ENCODE measurements around the gene HADHB. TPM values are rescaled to one million over a fixed set of nuclear protein-coding genes. Genes with fewer than 3 reads are reported as not detected.
"Not testable (repeated sequence)": the region's sequence is repeated elsewhere in the genome, so short reads cannot be mapped to it uniquely, and the experiment has no call there.

HADHB gene
- polyA plus RNA-seq, 1 of the 3 experiments (the other 2 are of a cell fraction) = 108 TPM

GRCh38 chr2:26302846-26303245 lies 58.1 kb downstream of the HADHB start:
- CTCF ChIA-PET = interaction anchor here (1.1 to 1.2 kb wide), 2 partner anchors 9 to 43 kb away, joined by 3 to 4 read pairs; no protein-coding TSS in a partner anchor
- WGBS (ENCODE audit: low lambda C conversion rate) = 68% methylated on average over 6 of the region's 6 CpGs
- TF ChIP-seq SMC3 (IDR thresholded peaks at IDR 0.05; ENCODE audit: low read depth, low read length) (no peak), GATA2 (CRISPR knock-in tag; IDR thresholded peaks at IDR 0.05) (no peak), NFIC (IDR thresholded peaks at IDR 0.05; ENCODE audit: borderline replicate concordance) (no peak)
- no peaks in the 10 kb centered on the region for H3K9me2 ChIP-seq
- H3K9me3 ChIP-seq = no peaks in the 10 kb centered on the region
- H3K4me1 ChIP-seq (ENCODE audit: control insufficient read depth in 1 of 2, insufficient read depth in 2 of 2, low read depth in 1 of 2, low read length in 1 of 2) = peaks cover 0 to 2% of the 10 kb centered on the region in 2 experiments; a peak in 1 of 4 replicates
- H3K4me2 ChIP-seq = no peak overlapping the region
- H3K27ac ChIP-seq (ENCODE audit: low read depth in 2 of 2, low read length in 1 of 2) = no peak overlapping the region
- no peaks in the 10 kb centered on the region for H3K36me3 ChIP-seq (replicated peaks in 1 of 2; ENCODE audit: control insufficient read depth in 1 of 2, insufficient read depth in 2 of 2, low read length in 1 of 2)
- POLR2A ChIA-PET = no interaction called here
- no peak overlapping the region for H3K9ac ChIP-seq
- H3K79me2 ChIP-seq (ENCODE audit: insufficient read depth) = no peaks in the 10 kb centered on the region
- H3K4me3 ChIP-seq (ENCODE audit: low read depth in 2 of 2, low read length in 1 of 2) = no peak overlapping the region
- H3K27me3 ChIP-seq (ENCODE audit: insufficient read depth) = no peaks in the 10 kb centered on the region
- no peaks in the 10 kb centered on the region for H4K20me1 ChIP-seq (ENCODE audit: insufficient read depth)
- no peak overlapping the region for H2AFZ ChIP-seq (ENCODE audit: low read depth)
- DNase-seq = no peak
- no peaks in the 10 kb centered on the region for H3F3A ChIP-seq (replicated peaks; ENCODE audit: insufficient read depth)

GRCh38 chr2:26305094-26305493 lies 60.4 kb downstream of the HADHB start:
- WGBS (ENCODE audit: low lambda C conversion rate) = 75% methylated on average over 7 of the region's 7 CpGs
- H3K27ac ChIP-seq (ENCODE audit: low read depth in 2 of 2, low read length in 1 of 2); H3K36me3 ChIP-seq (replicated peaks in 1 of 2; ENCODE audit: control insufficient read depth in 1 of 2, insufficient read depth in 2 of 2, low read length in 1 of 2); H3K4me1 ChIP-seq (ENCODE audit: control insufficient read depth in 1 of 2, insufficient read depth in 2 of 2, low read depth in 1 of 2, low read length in 1 of 2); H3K9me3 ChIP-seq; H3K9ac ChIP-seq; POLR2A ChIA-PET; H3F3A ChIP-seq (replicated peaks; ENCODE audit: insufficient read depth); H2AFZ ChIP-seq (ENCODE audit: low read depth); H3K4me3 ChIP-seq (ENCODE audit: low read depth in 2 of 2, low read length in 1 of 2); H4K20me1 ChIP-seq (ENCODE audit: insufficient read depth); H3K79me2 ChIP-seq (ENCODE audit: insufficient read depth); H3K4me2 ChIP-seq; H3K27me3 ChIP-seq (ENCODE audit: insufficient read depth); H3K9me2 ChIP-seq; DNase-seq: not testable (repeated sequence)
- CTCF ChIA-PET = interaction anchor here (1.0 to 2.1 kb wide), 3 partner anchors 11 to 272 kb away, joined by 3 to 5 read pairs (median 5); no protein-coding TSS in a partner anchor

- no peaks in the 10 kb centered on the region for H3K36me3 ChIP-seq (replicated peaks in 1 of 2; ENCODE audit: control insufficient read depth in 1 of 2, insufficient read depth in 2 of 2, low read length in 1 of 2)
- 87% methylated on average over 6 of the region's 6 CpGs for WGBS (ENCODE audit: low lambda C conversion rate)
- H3K4me1 ChIP-seq (ENCODE audit: control insufficient read depth in 1 of 2, insufficient read depth in 2 of 2, low read depth in 1 of 2, low read length in 1 of 2) = no peaks in the 10 kb centered on the region
- H3K9ac ChIP-seq = no peak overlapping the region
- no peaks in the 10 kb centered on the region for H3K27me3 ChIP-seq (ENCODE audit: insufficient read depth)
- CTCF ChIA-PET = interaction anchor here (0.7 to 2.1 kb wide), 4 partner anchors 10 to 385 kb away, joined by 3 to 5 read pairs (median 4); no protein-coding TSS in a partner anchor
- H3F3A ChIP-seq (replicated peaks; ENCODE audit: insufficient read depth) = no peaks in the 10 kb centered on the region
- no peak overlapping the region for H2AFZ ChIP-seq (ENCODE audit: low read depth)
- POLR2A ChIA-PET = no interaction called here
- H3K4me3 ChIP-seq (ENCODE audit: low read depth in 2 of 2, low read length in 1 of 2) = no peak overlapping the region
- no peak overlapping the region for H3K4me2 ChIP-seq
- H3K27ac ChIP-seq (ENCODE audit: low read depth in 2 of 2, low read length in 1 of 2) = no peak overlapping the region
- DNase-seq = no peak
- no peaks in the 10 kb centered on the region for H4K20me1 ChIP-seq (ENCODE audit: insufficient read depth)
- no peaks in the 10 kb centered on the region for H3K9me3 ChIP-seq
- no peaks in the 10 kb centered on the region for H3K79me2 ChIP-seq (ENCODE audit: insufficient read depth)
- TF ChIP-seq CHD2 (IDR thresholded peaks at IDR 0.05; ENCODE audit: low read length, partially characterized antibody) = no peak
- no peak for TF ChIP-seq MEF2A (IDR thresholded peaks at IDR 0.05; ENCODE audit: borderline replicate concordance, low read depth)
- no peak for TF ChIP-seq ELF1 (IDR thresholded peaks at IDR 0.05)
- TF ChIP-seq SMC3 (IDR thresholded peaks at IDR 0.05; ENCODE audit: low read depth, low read length) = no peak
- no peak for TF ChIP-seq GABPA (IDR thresholded peaks at IDR 0.05; ENCODE audit: low read depth)
- no peak for TF ChIP-seq NRF1 (IDR thresholded peaks at IDR 0.05; ENCODE audit: low read depth, low read length)
- no peak for TF ChIP-seq FOXJ3 (CRISPR knock-in tag; IDR thresholded peaks at IDR 0.05)
- TF ChIP-seq TEAD4 (IDR thresholded peaks at IDR 0.05; ENCODE audit: borderline replicate concordance, insufficient read depth) = no peak
- no peaks in the 10 kb centered on the region for H3K9me2 ChIP-seq
Observed at GRCh38 chr2:26305540-26305939, 60.8 kb downstream of the HADHB start.
